Endodermal cell (in vitro differentiated cells): ENCODE results near the gene CCDC91. TPM values are rescaled to one million over a fixed set of nuclear protein-coding genes. Genes with fewer than 3 reads are reported as not detected.

Experiments used
- DNase-seq: peaks from one replicate; pipeline ENCODE4 v3.0.0-alpha.2; 2017
- H3K27ac ChIP-seq: 2 replicates; pipeline ENCODE4 v1.5.1; 2013; ENCODE audit warnings: mild to moderate bottlenecking, low read depth, low read length, moderate library complexity
- H3K27me3 ChIP-seq: 2 replicates; pipeline ENCODE4 v1.6.1; 2013; ENCODE audit warnings: mild to moderate bottlenecking, low read length, moderate library complexity; ENCODE audit not compliant: insufficient read depth, control insufficient read depth, poor library complexity, severe bottlenecking
- H3K36me3 ChIP-seq: 2 replicates; pipeline ENCODE4 v1.7.0; 2013; ENCODE audit warnings: mild to moderate bottlenecking, low read length, moderate library complexity; ENCODE audit not compliant: control insufficient read depth, insufficient read depth
- H3K4me1 ChIP-seq: one replicate; pipeline ENCODE4 v1.7.0; 2013; ENCODE audit warnings: low read length; ENCODE audit not compliant: control insufficient read depth, insufficient read depth
- H3K4me3 ChIP-seq: 2 replicates; pipeline ENCODE4 v1.5.1; 2013; ENCODE audit warnings: mild to moderate bottlenecking, low read length, moderate library complexity
- H3K9ac ChIP-seq: 2 replicates; pipeline ENCODE4 v1.6.1; 2013; ENCODE audit warnings: mild to moderate bottlenecking, low read length, moderate library complexity; ENCODE audit not compliant: poor library complexity, severe bottlenecking; ENCODE audit errors: extremely low read depth
- H3K9me3 ChIP-seq: 2 replicates; pipeline ENCODE4 v1.6.1; 2013; ENCODE audit warnings: mild to moderate bottlenecking, low read length, moderate library complexity; ENCODE audit not compliant: control insufficient read depth
- H3K27ac Mint-ChIP-seq: 2 replicates; pipeline ENCODE4 v1.8.0; 2020; ENCODE audit warnings: mixed read lengths
- H3K27me3 Mint-ChIP-seq: 2 replicates; pipeline ENCODE4 v1.8.0; 2021; ENCODE audit warnings: mild to moderate bottlenecking, mixed read lengths; ENCODE audit not compliant: insufficient read depth
- H3K36me3 Mint-ChIP-seq: 2 replicates; pipeline ENCODE4 v1.8.0; 2020; ENCODE audit warnings: low read depth, mixed read lengths
- H3K4me1 Mint-ChIP-seq: 2 replicates; pipeline ENCODE4 v1.8.0; 2020; ENCODE audit warnings: mixed read lengths
- H3K4me3 Mint-ChIP-seq: 2 replicates; pipeline ENCODE4 v1.8.0; 2020; ENCODE audit warnings: mild to moderate bottlenecking, moderate library complexity, mixed read lengths
- H3K9me3 Mint-ChIP-seq: 2 replicates; pipeline ENCODE4 v1.8.0; 2020; ENCODE audit warnings: mild to moderate bottlenecking, mixed read lengths
- WGBS, 2 experiments: methylation state at CpG; one replicate each; pipeline versions ENCODE4 v1.1.5 to v1.1.7; 2013; ENCODE audit warnings: missing lambda C conversion rate in 2 of 2, mixed read lengths in 1 of 2; ENCODE audit not compliant: insufficient coverage in 1 of 2, insufficient read length in 1 of 2; 5-methylcytosine and 5-hydroxymethylcytosine counted together
- total RNA-seq, 2 donors: library from RNA; stranded (reverse); fragmentation: NEBNext Ultra II Directional in 1 of 2; extraction: Animal tissue kit (Norgen Biotek cat#: 25700) in 1 of 2; gene quantifications; 2 replicates in 1 of 2; 3 replicates in 1 of 2; pipeline ENCODE4 v1.2.1, GENCODE V29; 2021
- TF ChIP-seq, protein P1 (sequence below): fragments of 200-600 bp; sonication (generic); conservative IDR thresholded peaks from 2 replicates; pipeline ENCODE4 v1.5.0; 2021; ENCODE audit warnings: antibody characterized with exemption, mild to moderate bottlenecking

CCDC91 gene
- total RNA-seq, 2 donors from 2014 or later = 25.3 to 45.7 TPM

DNA sequence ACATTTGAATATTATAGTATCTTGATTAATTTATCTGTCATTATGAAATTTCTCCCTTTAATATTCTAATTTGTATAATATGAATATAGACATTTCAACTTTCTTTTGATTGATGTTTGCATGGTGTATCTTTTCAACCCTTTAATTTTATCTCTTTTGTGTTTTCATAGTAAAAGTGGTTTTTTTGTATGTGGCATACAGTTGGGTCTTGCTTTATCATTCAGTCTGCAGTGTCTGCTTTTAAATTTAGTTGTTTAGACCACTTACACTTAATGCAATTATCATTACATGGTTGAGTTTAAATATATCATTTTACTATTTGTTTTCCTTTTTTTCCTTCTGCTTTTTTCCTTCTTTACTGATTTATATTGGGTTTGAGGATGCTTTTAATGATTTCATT lies 29.6 kb downstream of the CCDC91 start:
- TF ChIP-seq, protein P1, sequence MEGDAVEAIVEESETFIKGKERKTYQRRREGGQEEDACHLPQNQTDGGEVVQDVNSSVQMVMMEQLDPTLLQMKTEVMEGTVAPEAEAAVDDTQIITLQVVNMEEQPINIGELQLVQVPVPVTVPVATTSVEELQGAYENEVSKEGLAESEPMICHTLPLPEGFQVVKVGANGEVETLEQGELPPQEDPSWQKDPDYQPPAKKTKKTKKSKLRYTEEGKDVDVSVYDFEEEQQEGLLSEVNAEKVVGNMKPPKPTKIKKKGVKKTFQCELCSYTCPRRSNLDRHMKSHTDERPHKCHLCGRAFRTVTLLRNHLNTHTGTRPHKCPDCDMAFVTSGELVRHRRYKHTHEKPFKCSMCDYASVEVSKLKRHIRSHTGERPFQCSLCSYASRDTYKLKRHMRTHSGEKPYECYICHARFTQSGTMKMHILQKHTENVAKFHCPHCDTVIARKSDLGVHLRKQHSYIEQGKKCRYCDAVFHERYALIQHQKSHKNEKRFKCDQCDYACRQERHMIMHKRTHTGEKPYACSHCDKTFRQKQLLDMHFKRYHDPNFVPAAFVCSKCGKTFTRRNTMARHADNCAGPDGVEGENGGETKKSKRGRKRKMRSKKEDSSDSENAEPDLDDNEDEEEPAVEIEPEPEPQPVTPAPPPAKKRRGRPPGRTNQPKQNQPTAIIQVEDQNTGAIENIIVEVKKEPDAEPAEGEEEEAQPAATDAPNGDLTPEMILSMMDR = no peak
- H3K4me1 ChIP-seq = no peaks in the 10 kb centered on the region
- H3K9me3 ChIP-seq = peaks cover 13% of the 10 kb centered on the region
- peaks cover 39% of the 10 kb centered on the region for H3K9me3 Mint-ChIP-seq
- H3K36me3 Mint-ChIP-seq = peaks cover 26% of the 10 kb centered on the region
- no peak overlapping the region for H3K9ac ChIP-seq
- H3K27ac Mint-ChIP-seq = no peak overlapping the region
- H3K27me3 ChIP-seq = no peaks in the 10 kb centered on the region
- no peak overlapping the region for H3K27ac ChIP-seq
- DNase-seq = no peak
- peaks cover 19% of the 10 kb centered on the region for H3K4me1 Mint-ChIP-seq
- H3K4me3 ChIP-seq = no peak overlapping the region
- no peak overlapping the region for H3K4me3 Mint-ChIP-seq
- no peaks in the 10 kb centered on the region for H3K36me3 ChIP-seq
- no peaks in the 10 kb centered on the region for H3K27me3 Mint-ChIP-seq

DNA sequence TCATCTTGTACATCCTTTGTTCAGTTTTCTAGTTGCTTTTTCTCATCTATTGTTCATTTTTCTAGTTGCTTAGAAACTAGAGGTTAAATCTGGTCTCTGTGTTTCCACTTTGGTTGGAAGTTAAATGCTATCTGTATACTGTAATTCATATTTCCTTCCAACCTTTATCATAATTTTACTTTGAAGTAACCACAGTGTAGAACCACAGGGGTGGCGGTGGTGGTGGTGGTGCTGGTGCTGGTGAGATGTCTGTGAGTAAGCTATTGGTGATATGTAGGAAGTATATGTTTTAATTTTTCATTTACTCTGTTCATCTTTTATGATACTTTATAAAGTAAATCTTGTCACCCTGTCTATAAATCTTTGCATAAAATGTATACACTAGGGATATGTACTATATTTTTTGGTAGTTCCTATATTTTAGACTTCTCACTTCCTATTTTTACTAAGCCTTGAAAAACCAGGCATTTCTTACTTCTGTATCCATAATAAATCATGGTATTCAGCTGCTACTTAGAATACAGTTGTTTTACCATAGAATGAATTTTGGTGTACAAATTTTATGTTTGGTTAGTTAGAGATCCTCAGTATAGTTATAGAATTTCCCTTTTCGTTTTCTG lies 31.9 kb downstream of the CCDC91 start:
- Histone ChIP-seq H3K27ac (no peak overlapping the region), H3K36me3 (no peaks in the 10 kb centered on the region), H3K4me3 (no peak overlapping the region), H3K4me1 (no peaks in the 10 kb centered on the region), H3K27me3 (no peaks in the 10 kb centered on the region), H3K9me3 (peaks cover 24% of the 10 kb centered on the region), H3K9ac (no peak overlapping the region)
- DNase-seq = no peak
- Mint-ChIP-seq H3K4me3 (no peak overlapping the region), H3K9me3 (peaks cover 52% of the 10 kb centered on the region), H3K27me3 (no peaks in the 10 kb centered on the region), H3K36me3 (peaks cover 35% of the 10 kb centered on the region), H3K27ac (no peak overlapping the region), H3K4me1 (peaks cover 21% of the 10 kb centered on the region)
- WGBS, 2 experiments = 88 to 96% methylated on average over 1 of the region's 2 CpGs
- TF ChIP-seq, protein P1 = no peak

DNA sequence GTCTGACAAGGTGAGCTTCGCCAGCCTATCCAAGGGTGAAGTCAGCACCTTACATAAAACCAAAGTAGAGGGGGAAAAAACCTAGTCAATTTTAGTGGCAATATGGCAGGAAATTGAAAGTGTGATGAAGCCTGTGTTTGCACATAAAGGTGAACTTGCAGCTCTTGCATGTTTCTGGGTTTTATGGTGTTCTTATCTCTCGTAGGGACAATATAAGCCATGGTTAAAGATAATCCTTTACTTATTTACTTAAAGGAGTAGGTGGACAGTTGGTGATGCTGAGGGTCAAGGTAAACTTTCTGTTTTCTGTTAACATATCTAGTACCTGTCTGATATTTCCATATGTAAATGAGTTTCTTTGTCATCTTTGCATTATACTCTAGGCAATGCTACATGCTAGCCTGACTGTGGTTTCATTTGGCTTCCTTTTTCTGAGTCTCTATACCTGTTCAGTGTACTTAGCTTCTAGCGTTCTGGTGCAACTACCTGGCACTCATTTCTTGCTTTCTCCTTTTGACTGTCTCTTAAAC lies 32.8 kb downstream of the CCDC91 start:
- Histone ChIP-seq H3K9ac (no peak overlapping the region), H3K9me3 (peaks cover 19% of the 10 kb centered on the region), H3K27ac (no peak overlapping the region), H3K4me3 (no peak overlapping the region), H3K27me3 (no peaks in the 10 kb centered on the region), H3K4me1 (no peaks in the 10 kb centered on the region), H3K36me3 (no peaks in the 10 kb centered on the region)
- no peak for DNase-seq
- TF ChIP-seq, protein P1 = no peak
- 60 to 99% methylated on average over 1 to 3 of the region's 3 CpGs for WGBS, 2 experiments
- no peak overlapping the region for H3K4me3 Mint-ChIP-seq
- H3K27ac Mint-ChIP-seq = no peak overlapping the region
- peaks cover 29% of the 10 kb centered on the region for H3K36me3 Mint-ChIP-seq
- peaks cover 21% of the 10 kb centered on the region for H3K4me1 Mint-ChIP-seq
- no peaks in the 10 kb centered on the region for H3K27me3 Mint-ChIP-seq
- peaks cover 45% of the 10 kb centered on the region for H3K9me3 Mint-ChIP-seq
